BE2C (cell line): ENCODE data around the gene NDST4.

ENCODE experiments used
- DNase-seq: peaks from one replicate; pipeline ENCODE4 v3.0.0-alpha.2; 2020
- H3K27me3 ChIP-seq: fragments of 250-450 bp; sonication (Bioruptor Pico); 2 replicates; pipeline ENCODE4 v1.5.1; 2020; ENCODE audit warnings: mild to moderate bottlenecking
- H3K36me3 ChIP-seq: fragments of 250-450 bp; sonication (Bioruptor Pico); 2 replicates; pipeline ENCODE4 v1.5.1; 2020; ENCODE audit warnings: mild to moderate bottlenecking
- H3K4me1 ChIP-seq: fragments of 250-450 bp; sonication (Bioruptor Pico); 2 replicates; pipeline ENCODE4 v1.5.1; 2020
- H3K4me3 ChIP-seq: 2 replicates; pipeline ENCODE4 v1.5.1; 2011; ENCODE audit warnings: low read depth, low read length
- H3K9me3 ChIP-seq: fragments of 250-450 bp; sonication (Bioruptor Pico); 2 replicates; pipeline ENCODE4 v1.5.1; 2020
- CTCF ChIP-seq: IDR thresholded peaks from 2 replicates; pipeline ENCODE4 v1.5.1; 2012; ENCODE audit warnings: mild to moderate bottlenecking, low read depth, low read length

The NDST4 gene

DNA sequence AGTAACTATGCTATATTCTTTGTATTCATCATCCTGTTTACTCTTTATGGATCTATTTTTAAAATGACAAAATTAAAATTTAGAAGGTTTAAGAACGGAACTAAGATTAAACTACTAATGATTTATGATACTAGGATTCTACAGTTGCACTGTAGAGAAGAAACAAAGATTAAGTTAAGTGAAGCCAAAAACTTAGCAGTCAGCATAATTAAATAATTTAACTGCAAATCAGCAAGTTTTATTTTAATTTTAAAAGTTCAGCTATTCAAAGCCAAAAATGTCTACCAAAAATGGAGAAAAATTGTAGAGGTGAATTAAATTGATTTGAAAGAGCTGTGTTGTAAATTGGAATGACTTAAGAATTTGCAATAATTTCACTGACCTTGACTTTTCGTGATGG lies 30.8 kb downstream of the NDST4 start:
- H3K9me3 ChIP-seq, result no peaks in the 10 kb centered on the region
- no peaks in the 10 kb centered on the region for H3K4me1 ChIP-seq
- H3K27me3 ChIP-seq, result no peaks in the 10 kb centered on the region
- H3K36me3 ChIP-seq, result no peaks in the 10 kb centered on the region
- no peak for DNase-seq
- no peak overlapping the region for H3K4me3 ChIP-seq
- no peak for TF ChIP-seq CTCF

DNA sequence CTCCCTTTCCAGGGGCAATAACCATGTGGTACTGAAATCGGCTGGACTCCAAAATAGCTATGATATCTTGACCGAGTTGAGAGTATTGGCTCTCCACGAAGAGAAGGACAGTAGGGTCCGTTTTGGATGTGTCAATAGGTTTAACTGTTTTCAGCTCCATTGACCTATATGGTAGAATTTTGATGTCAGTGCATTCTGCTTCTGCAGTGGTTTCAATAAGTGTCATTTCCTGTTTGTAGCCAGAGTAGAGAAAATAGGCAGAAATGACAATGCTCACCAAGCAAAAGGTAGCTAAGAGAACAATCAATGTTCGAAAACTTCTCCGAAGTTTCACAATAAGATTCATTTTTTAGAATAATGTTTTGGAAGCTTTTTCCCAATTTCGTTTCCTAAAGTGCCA lies 36.7 kb downstream of the NDST4 start:
- DNase-seq, result no peak
- Histone ChIP-seq H3K9me3 (no peaks in the 10 kb centered on the region), H3K4me1 (no peaks in the 10 kb centered on the region), H3K4me3 (no peak overlapping the region), H3K36me3 (no peaks in the 10 kb centered on the region), H3K27me3 (no peaks in the 10 kb centered on the region)
- TF ChIP-seq CTCF, result no peak

GRCh38 chr4:115058533-115058932 lies 54.9 kb downstream of the NDST4 start:
- no peak for DNase-seq
- H3K27me3 ChIP-seq, result no peaks in the 10 kb centered on the region
- no peaks in the 10 kb centered on the region for H3K36me3 ChIP-seq
- no peak for TF ChIP-seq CTCF
- no peaks in the 10 kb centered on the region for H3K4me1 ChIP-seq
- H3K9me3 ChIP-seq, result no peaks in the 10 kb centered on the region
- no peak overlapping the region for H3K4me3 ChIP-seq

- DNase-seq, result no peak
- no peaks in the 10 kb centered on the region for H3K4me1 ChIP-seq
- no peak for TF ChIP-seq CTCF
- no peaks in the 10 kb centered on the region for H3K36me3 ChIP-seq
- no peak overlapping the region for H3K4me3 ChIP-seq
- H3K9me3 ChIP-seq, result no peaks in the 10 kb centered on the region
- no peaks in the 10 kb centered on the region for H3K27me3 ChIP-seq
These were observed 58.6 kb downstream of the NDST4 start for GRCh38 chr4:115054836-115055235.

DNA sequence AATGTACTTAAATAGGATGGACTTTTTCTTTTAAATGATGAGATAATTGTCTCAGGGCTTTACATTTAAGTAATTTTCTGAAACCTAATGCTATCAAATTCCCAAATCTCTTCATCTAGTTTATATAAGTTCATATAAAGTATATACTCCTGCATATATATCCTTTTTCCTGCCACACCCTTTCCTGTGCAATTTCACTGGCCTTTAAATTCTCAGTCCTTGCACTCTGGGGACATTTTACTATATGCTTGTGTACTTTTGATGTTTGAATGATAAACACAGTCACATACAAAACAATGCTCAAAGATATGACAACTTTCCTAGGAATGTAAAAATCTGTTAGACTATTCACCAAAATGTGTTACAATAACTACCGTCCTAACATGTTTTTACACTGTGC lies 60.1 kb downstream of the NDST4 start:
- Histone ChIP-seq H3K36me3 (no peaks in the 10 kb centered on the region), H3K27me3 (no peaks in the 10 kb centered on the region), H3K4me3 (no peak overlapping the region), H3K9me3 (no peaks in the 10 kb centered on the region), H3K4me1 (no peaks in the 10 kb centered on the region)
- no peak for DNase-seq
- no peak for TF ChIP-seq CTCF

DNA sequence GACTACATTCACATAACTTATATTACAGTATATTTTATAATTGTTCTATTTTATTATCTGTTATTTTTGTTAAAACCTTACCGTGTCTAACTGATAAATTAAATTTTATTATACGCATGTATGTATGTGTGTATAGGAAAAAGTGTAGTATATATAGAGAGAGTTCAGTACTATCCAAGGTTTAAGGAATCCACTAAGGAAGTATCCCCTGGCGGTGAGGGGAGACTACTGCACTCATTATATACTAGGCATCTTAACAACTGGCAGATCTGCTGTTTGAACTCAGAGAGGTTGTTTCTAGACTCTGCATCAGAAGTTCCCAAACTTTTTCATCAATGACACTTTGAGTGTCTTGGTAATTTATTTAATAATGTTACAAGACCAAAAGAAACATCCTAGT lies 70.9 kb downstream of the NDST4 start:
- peak; percentile 4 for DNase-seq
- no peak overlapping the region for H3K4me3 ChIP-seq
- peak; percentile 39 for TF ChIP-seq CTCF

More for the DNA sequence above, 70.9 kb downstream of the NDST4 start:
- Histone ChIP-seq H3K36me3 (no peaks in the 10 kb centered on the region), H3K27me3 (no peaks in the 10 kb centered on the region), H3K9me3 (no peaks in the 10 kb centered on the region), H3K4me1 (no peaks in the 10 kb centered on the region)
